GM23338 (cell line): ENCODE measurements around the gene DLK1. TPM values are rescaled to one million over a fixed set of nuclear protein-coding genes. Genes with fewer than 3 reads are reported as not detected.

Source experiments
- ATAC-seq: fragments of 200-7000 bp; cut with Tn5 transposase; 3 replicates; pipeline ENCODE4 v1.9.1; 2020
- DNase-seq: peaks from one replicate; pipeline ENCODE4 v3.0.0-alpha.2; 2015; ENCODE audit warnings: low spot score
- H2AFZ ChIP-seq: fragments of 200-600 bp; sonication (generic); 2 replicates; pipeline ENCODE4 v1.8.0; 2016; ENCODE audit warnings: antibody characterized with exemption, mild to moderate bottlenecking, moderate library complexity
- H3F3A ChIP-seq: fragments of 200-600 bp; sonication (generic); replicated peaks from 2 replicates; pipeline ENCODE4 v1.8.0; 2017; ENCODE audit warnings: antibody characterized with exemption, mixed run types, low read depth
- H3K27ac ChIP-seq: fragments of 200-600 bp; sonication (generic); 2 replicates; pipeline ENCODE4 v1.6.1; 2016; ENCODE audit warnings: low read depth
- H3K27me3 ChIP-seq: fragments of 200-600 bp; sonication (generic); 2 replicates; pipeline ENCODE4 v1.8.0; 2016; ENCODE audit warnings: mild to moderate bottlenecking, mixed run types, moderate library complexity; ENCODE audit not compliant: insufficient read depth
- H3K36me3 ChIP-seq: fragments of 200-600 bp; sonication (generic); 2 replicates; pipeline ENCODE4 v1.8.0; 2016; ENCODE audit warnings: mild to moderate bottlenecking; ENCODE audit not compliant: insufficient read depth
- H3K4me1 ChIP-seq: fragments of 200-600 bp; sonication (generic); 2 replicates; pipeline ENCODE4 v1.8.0; 2016; ENCODE audit warnings: mild to moderate bottlenecking, moderate library complexity; ENCODE audit not compliant: insufficient read depth
- H3K4me2 ChIP-seq: fragments of 200-600 bp; sonication (generic); 2 replicates; pipeline ENCODE4 v1.7.1; 2017; ENCODE audit warnings: mixed run types
- H3K4me3 ChIP-seq: fragments of 200-600 bp; sonication (generic); 2 replicates; pipeline ENCODE4 v1.6.1; 2016; ENCODE audit warnings: mixed run types
- H3K79me2 ChIP-seq: fragments of 200-600 bp; sonication (generic); replicated peaks from 2 replicates; pipeline ENCODE4 v1.8.0; 2017; ENCODE audit warnings: mild to moderate bottlenecking; ENCODE audit not compliant: insufficient read depth
- H3K9me2 ChIP-seq: fragments of 200-600 bp; sonication (generic); 2 replicates; pipeline ENCODE4 v1.8.0; 2017; ENCODE audit not compliant: insufficient read depth
- H4K20me1 ChIP-seq: fragments of 200-600 bp; sonication (generic); replicated peaks from 2 replicates; pipeline ENCODE4 v1.8.0; 2017; ENCODE audit warnings: mild to moderate bottlenecking; ENCODE audit not compliant: insufficient read depth
- H3K27ac Mint-ChIP-seq: 2 replicates; pipeline ENCODE4 v1.8.0; 2020; ENCODE audit warnings: inconsistent platforms, mild to moderate bottlenecking, moderate library complexity, mixed read lengths
- H3K27me3 Mint-ChIP-seq: 3 replicates; pipeline ENCODE4 v1.8.0; 2022; ENCODE audit warnings: low read depth, mild to moderate bottlenecking, moderate library complexity, mixed read lengths, inconsistent platforms; ENCODE audit not compliant: insufficient read depth, poor library complexity
- H3K36me3 Mint-ChIP-seq: 3 replicates; pipeline ENCODE4 v1.8.0; 2021; ENCODE audit warnings: low read depth, mild to moderate bottlenecking, inconsistent platforms, moderate library complexity, mixed read lengths
- H3K4me1 Mint-ChIP-seq: 3 replicates; pipeline ENCODE4 v1.8.0; 2020; ENCODE audit warnings: mild to moderate bottlenecking, inconsistent platforms, mixed read lengths
- H3K4me3 Mint-ChIP-seq: 3 replicates; pipeline ENCODE4 v1.8.0; 2021; ENCODE audit warnings: moderate library complexity, mild to moderate bottlenecking, inconsistent platforms, mixed read lengths
- H3K9me3 Mint-ChIP-seq: 3 replicates; pipeline ENCODE4 v1.8.0; 2020; ENCODE audit warnings: moderate library complexity, mild to moderate bottlenecking, inconsistent platforms, mixed read lengths
- CREB1 ChIP-seq: fragments of 250-450 bp; sonication (Bioruptor Pico); IDR thresholded peaks from 2 replicates; pipeline ENCODE4 v1.5.0; 2020; ENCODE audit warnings: low read depth, mild to moderate bottlenecking, moderate library complexity
- CTCF ChIP-seq, 2 experiments: fragments of 200-600 bp in 1 of 2; sonication (generic) in 1 of 2; conservative IDR thresholded peaks; 2 replicates each; pipeline versions ENCODE4 v1.5.1 to v1.6.1; 2016 to 2017; ENCODE audit warnings: antibody characterized with exemption in 2 of 2, low read depth in 2 of 2, mild to moderate bottlenecking in 2 of 2, moderate library complexity in 1 of 2
- ETS1 ChIP-seq: IDR thresholded peaks from 2 replicates; pipeline ENCODE4 v1.6.1; 2016; ENCODE audit warnings: antibody characterized with exemption
- EZH2 ChIP-seq: fragments of 200-600 bp; sonication (generic); IDR thresholded peaks from one replicate; pipeline ENCODE4 v1.8.0; 2017; ENCODE audit warnings: antibody characterized with exemption, mild to moderate bottlenecking, low read depth; ENCODE audit not compliant: unreplicated experiment
- EZH2phosphoT487 ChIP-seq: fragments of 200-600 bp; sonication (generic); IDR thresholded peaks from one replicate; pipeline ENCODE4 v1.8.1; 2018; ENCODE audit warnings: antibody characterized with exemption; ENCODE audit not compliant: unreplicated experiment
- JUNB ChIP-seq: IDR thresholded peaks from one replicate; pipeline ENCODE4 v1.6.1; 2016; ENCODE audit warnings: antibody characterized with exemption; ENCODE audit not compliant: unreplicated experiment
- NANOG ChIP-seq: IDR thresholded peaks from 2 replicates; pipeline ENCODE4 v1.6.1; 2016; ENCODE audit warnings: antibody characterized with exemption, borderline replicate concordance
- POLR2AphosphoS5 ChIP-seq: IDR thresholded peaks from 2 replicates; pipeline ENCODE4 v1.6.1; 2016; ENCODE audit warnings: antibody characterized with exemption, low read depth
- REST ChIP-seq: IDR thresholded peaks from one replicate; pipeline ENCODE4 v1.6.1; 2018; ENCODE audit warnings: antibody characterized with exemption; ENCODE audit not compliant: unreplicated experiment
- STAT1 ChIP-seq: IDR thresholded peaks from one replicate; pipeline ENCODE4 v1.6.1; 2016; ENCODE audit warnings: antibody characterized with exemption; ENCODE audit not compliant: unreplicated experiment
- ZNF114 ChIP-seq: fragments of 250-450 bp; sonication (Bioruptor Pico); IDR thresholded peaks from 2 replicates; pipeline ENCODE4 v1.5.0; 2020; ENCODE audit warnings: mild to moderate bottlenecking, moderate library complexity
- ZNF331 ChIP-seq: fragments of 250-450 bp; sonication (Bioruptor Pico); IDR thresholded peaks from 2 replicates; pipeline ENCODE4 v1.5.0; 2020; ENCODE audit warnings: low read depth, mild to moderate bottlenecking, moderate library complexity
- ZNF462 ChIP-seq: fragments of 250-450 bp; sonication (Bioruptor Pico); IDR thresholded peaks from 2 replicates; pipeline ENCODE4 v1.5.0; 2020; ENCODE audit warnings: mild to moderate bottlenecking, moderate library complexity
- polyA plus RNA-seq: library from polyadenylated mRNA; unstranded; fragments of >200 nt; fragmentation: Nextera tagmentation; extraction: Ambion mirVana; gene quantifications from 2 replicates; pipeline ENCODE4 v1.2.1, GENCODE V29; 2016
- total RNA-seq: library from RNA; depleted of rRNA; stranded (reverse); fragments of >200 nt; shearing (Covaris generic); gene quantifications from 2 replicates; pipeline ENCODE4 v1.2.3, GENCODE V29; 2014

DLK1 gene
- total and polyA plus RNA-seq, 2 experiments from 2014 or later: 1.1 to 1.2 TPM

GRCh38 chr14:100696590-100696989, 30.1 kb upstream of the DLK1 start (continued):
- TF ChIP-seq EZH2 (no peak), NANOG (no peak), EZH2phosphoT487 (no peak), ZNF331 (no peak)

- ATAC-seq: no peak
Measured at GRCh38 chr14:100698066-100698465, 28.6 kb upstream of the DLK1 start.

More at GRCh38 chr14:100698066-100698465, 28.6 kb upstream of the DLK1 start:
- no peak overlapping the region for H3K4me3 ChIP-seq
- TF ChIP-seq NANOG (no peak), ZNF331 (no peak), POLR2AphosphoS5 (no peak), CREB1 (CRISPR knock-in tag) (no peak), REST (no peak), ZNF114 (CRISPR knock-in tag) (no peak), ZNF462 (no peak), ETS1 (no peak), JUNB (no peak), EZH2 (no peak), CTCF (conservative IDR thresholded peaks at IDR 0.05; ENCODE audit: low read depth in 2 of 2) (no peak), EZH2phosphoT487 (no peak), STAT1 (no peak)
- H3K9me2 ChIP-seq: no peaks in the 10 kb centered on the region
- no peak overlapping the region for H2AFZ ChIP-seq
- no peak overlapping the region for H3K27ac ChIP-seq
- H4K20me1 ChIP-seq: no peaks in the 10 kb centered on the region
- H3K27me3 Mint-ChIP-seq: peaks cover 16% of the 10 kb centered on the region
- H3K4me1 Mint-ChIP-seq: peaks cover 7% of the 10 kb centered on the region
- H3K79me2 ChIP-seq: no peaks in the 10 kb centered on the region
- H3K27me3 ChIP-seq: no peaks in the 10 kb centered on the region
- no peak overlapping the region for H3K4me2 ChIP-seq
- no peaks in the 10 kb centered on the region for H3K36me3 Mint-ChIP-seq
- no peaks in the 10 kb centered on the region for H3F3A ChIP-seq
- no peak overlapping the region for H3K27ac Mint-ChIP-seq
- no peak for DNase-seq
- no peak overlapping the region for H3K4me3 Mint-ChIP-seq
- no peaks in the 10 kb centered on the region for H3K36me3 ChIP-seq
- no peaks in the 10 kb centered on the region for H3K9me3 Mint-ChIP-seq
- no peaks in the 10 kb centered on the region for H3K4me1 ChIP-seq
